DOHH2 (cell line): ENCODE data around the gene PCK2.

ENCODE experiments used
- H3F3A ChIP-seq: fragments of 200-600 bp; sonication (generic), shearing (Covaris generic); 2 replicates; pipeline ENCODE4 v1.6.0; 2016; ENCODE audit warnings: antibody characterized with exemption, mild to moderate bottlenecking; ENCODE audit not compliant: control insufficient read depth, insufficient read depth
- H3K27ac ChIP-seq: fragments of 200-600 bp; sonication (generic); 2 replicates; pipeline ENCODE4 v1.5.1; 2014; ENCODE audit warnings: low read depth, mild to moderate bottlenecking, low read length, moderate library complexity
- H3K27me3 ChIP-seq: fragments of 200-600 bp; sonication (generic); 2 replicates; pipeline ENCODE4 v1.6.1; 2014; ENCODE audit warnings: mild to moderate bottlenecking, low read length, mixed read lengths; ENCODE audit not compliant: control insufficient read depth
- H3K36me3 ChIP-seq: fragments of 200-600 bp; sonication (generic); 2 replicates; pipeline ENCODE4 v1.6.1; 2014; ENCODE audit warnings: mild to moderate bottlenecking, low read length, moderate library complexity, mixed read lengths; ENCODE audit not compliant: control insufficient read depth
- H3K4me1 ChIP-seq: fragments of 200-600 bp; sonication (generic); 2 replicates; pipeline ENCODE4 v1.6.1; 2014; ENCODE audit warnings: mild to moderate bottlenecking, low read length, mixed read lengths; ENCODE audit not compliant: control insufficient read depth
- H3K4me2 ChIP-seq: fragments of 200-600 bp; sonication (generic); 2 replicates; pipeline ENCODE4 v1.6.0; 2014; ENCODE audit warnings: mild to moderate bottlenecking, low read length, moderate library complexity
- H3K4me3 ChIP-seq: fragments of 200-600 bp; sonication (generic); 2 replicates; pipeline ENCODE4 v1.5.1; 2014; ENCODE audit warnings: mild to moderate bottlenecking, low read length, mixed read lengths
- H3K79me2 ChIP-seq: fragments of 200-600 bp; sonication (generic); 2 replicates; pipeline ENCODE4 v1.6.1; 2014; ENCODE audit warnings: mild to moderate bottlenecking, low read length, mixed read lengths; ENCODE audit not compliant: control insufficient read depth
- H3K9me2 ChIP-seq: fragments of 200-600 bp; sonication (generic); replicated peaks from 2 replicates; pipeline ENCODE4 v1.6.1; 2014; ENCODE audit warnings: mild to moderate bottlenecking, low read length, mixed read lengths; ENCODE audit not compliant: control insufficient read depth
- H3K9me3 ChIP-seq: fragments of 200-600 bp; sonication (generic); 2 replicates; pipeline ENCODE4 v1.6.1; 2014; ENCODE audit warnings: antibody characterized with exemption, low read length, mixed read lengths; ENCODE audit not compliant: control insufficient read depth, insufficient read depth
- H4K20me1 ChIP-seq: fragments of 200-600 bp; sonication (generic); 2 replicates; pipeline ENCODE4 v1.6.0; 2014; ENCODE audit warnings: low read depth, mild to moderate bottlenecking, antibody characterized with exemption, low read length, moderate library complexity; ENCODE audit not compliant: control insufficient read depth, insufficient read depth
- EZH2phosphoT487 ChIP-seq: fragments of 200-600 bp; sonication (generic); IDR thresholded peaks from 2 replicates; pipeline ENCODE4 v1.6.1; 2017; ENCODE audit warnings: borderline replicate concordance, mild to moderate bottlenecking, antibody characterized with exemption, low read length, moderate library complexity, mixed read lengths
- TF ChIP-seq, protein P1 (sequence below): fragments of 200-600 bp; sonication (generic); IDR thresholded peaks from one replicate; pipeline ENCODE4 v1.5.1; 2014; ENCODE audit warnings: antibody characterized with exemption, mild to moderate bottlenecking, low read depth, low read length; ENCODE audit not compliant: poor library complexity, severe bottlenecking

The PCK2 gene

DNA sequence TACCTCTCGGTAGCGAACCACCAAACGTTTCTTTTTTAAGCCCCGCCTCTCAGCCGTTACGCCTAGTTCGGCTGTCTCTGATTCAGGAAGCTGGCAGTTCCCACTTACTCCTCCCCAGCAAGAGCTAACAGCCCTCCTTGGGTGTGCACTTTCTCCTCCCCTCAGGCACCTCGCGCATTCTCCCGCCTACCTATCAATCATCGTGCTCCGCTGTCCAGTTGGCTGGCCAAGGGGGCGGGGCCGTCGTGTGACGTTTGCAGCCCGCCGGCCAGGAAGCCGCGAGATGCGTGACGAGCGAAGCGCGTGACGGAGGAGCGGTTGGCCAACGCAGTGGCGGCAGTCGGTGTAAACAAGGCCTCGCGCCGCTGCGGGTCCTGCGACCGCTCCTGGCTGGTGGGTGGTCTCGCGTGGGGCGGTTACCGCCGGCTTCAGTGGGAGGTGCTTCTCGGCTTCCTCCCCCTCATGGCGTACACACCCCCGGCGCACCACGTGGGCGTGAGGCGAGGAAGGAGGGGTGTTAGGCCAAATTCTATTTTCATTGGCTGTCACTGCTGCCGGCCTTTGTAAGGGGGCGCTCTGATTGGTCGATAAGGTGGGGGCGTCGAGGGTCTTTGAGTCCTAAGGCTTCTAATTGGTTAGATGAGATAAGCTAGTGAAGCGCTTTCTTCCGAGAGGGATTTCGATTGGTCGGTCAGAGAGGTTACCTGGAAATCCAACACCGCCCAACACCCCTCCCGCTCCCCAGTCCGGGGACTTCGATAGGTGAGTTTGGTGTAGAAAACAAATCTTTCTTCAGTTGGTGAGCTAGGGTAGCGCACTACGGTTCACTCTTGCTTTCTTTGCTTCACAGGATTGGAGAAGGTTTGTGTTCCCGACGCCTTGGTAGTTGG, 20.7 kb downstream of the PCK2 start, which contains the start of the genes DCAF11 and NRL:
Gene DCAF11 (plus strand): TSS at position 246 of the 890 bp plus-strand sequence. CDS start 818 bp downstream, outside the sequence.
Gene NRL (minus strand): TSS at position 418 of the 890 bp plus-strand sequence. CDS start 32,101 bp downstream, outside the sequence.
- H3K36me3 ChIP-seq = peaks cover 46% of the 10 kb centered on the region
- H3K27me3 ChIP-seq = no peaks in the 10 kb centered on the region
- H3K27ac ChIP-seq = peak within 1 kb of the TSS; percentile 90
- H4K20me1 ChIP-seq = peaks cover 4% of the 10 kb centered on the region; the same call in 1 of the 2 replicates
- H3K4me3 ChIP-seq = peak within 1 kb of the TSS; percentile 93
- peaks cover 15% of the 10 kb centered on the region for H3F3A ChIP-seq
- peaks cover 18% of the 10 kb centered on the region for H3K4me1 ChIP-seq
- TF ChIP-seq, protein P1, sequence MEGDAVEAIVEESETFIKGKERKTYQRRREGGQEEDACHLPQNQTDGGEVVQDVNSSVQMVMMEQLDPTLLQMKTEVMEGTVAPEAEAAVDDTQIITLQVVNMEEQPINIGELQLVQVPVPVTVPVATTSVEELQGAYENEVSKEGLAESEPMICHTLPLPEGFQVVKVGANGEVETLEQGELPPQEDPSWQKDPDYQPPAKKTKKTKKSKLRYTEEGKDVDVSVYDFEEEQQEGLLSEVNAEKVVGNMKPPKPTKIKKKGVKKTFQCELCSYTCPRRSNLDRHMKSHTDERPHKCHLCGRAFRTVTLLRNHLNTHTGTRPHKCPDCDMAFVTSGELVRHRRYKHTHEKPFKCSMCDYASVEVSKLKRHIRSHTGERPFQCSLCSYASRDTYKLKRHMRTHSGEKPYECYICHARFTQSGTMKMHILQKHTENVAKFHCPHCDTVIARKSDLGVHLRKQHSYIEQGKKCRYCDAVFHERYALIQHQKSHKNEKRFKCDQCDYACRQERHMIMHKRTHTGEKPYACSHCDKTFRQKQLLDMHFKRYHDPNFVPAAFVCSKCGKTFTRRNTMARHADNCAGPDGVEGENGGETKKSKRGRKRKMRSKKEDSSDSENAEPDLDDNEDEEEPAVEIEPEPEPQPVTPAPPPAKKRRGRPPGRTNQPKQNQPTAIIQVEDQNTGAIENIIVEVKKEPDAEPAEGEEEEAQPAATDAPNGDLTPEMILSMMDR = no peak
- TF ChIP-seq EZH2phosphoT487 = no peak
- peaks cover 24% of the 10 kb centered on the region for H3K79me2 ChIP-seq
- H3K4me2 ChIP-seq = peak within 1 kb of the TSS; percentile 93
- H3K9me2 ChIP-seq = no peaks in the 10 kb centered on the region
- no peaks in the 10 kb centered on the region for H3K9me3 ChIP-seq

DNA sequence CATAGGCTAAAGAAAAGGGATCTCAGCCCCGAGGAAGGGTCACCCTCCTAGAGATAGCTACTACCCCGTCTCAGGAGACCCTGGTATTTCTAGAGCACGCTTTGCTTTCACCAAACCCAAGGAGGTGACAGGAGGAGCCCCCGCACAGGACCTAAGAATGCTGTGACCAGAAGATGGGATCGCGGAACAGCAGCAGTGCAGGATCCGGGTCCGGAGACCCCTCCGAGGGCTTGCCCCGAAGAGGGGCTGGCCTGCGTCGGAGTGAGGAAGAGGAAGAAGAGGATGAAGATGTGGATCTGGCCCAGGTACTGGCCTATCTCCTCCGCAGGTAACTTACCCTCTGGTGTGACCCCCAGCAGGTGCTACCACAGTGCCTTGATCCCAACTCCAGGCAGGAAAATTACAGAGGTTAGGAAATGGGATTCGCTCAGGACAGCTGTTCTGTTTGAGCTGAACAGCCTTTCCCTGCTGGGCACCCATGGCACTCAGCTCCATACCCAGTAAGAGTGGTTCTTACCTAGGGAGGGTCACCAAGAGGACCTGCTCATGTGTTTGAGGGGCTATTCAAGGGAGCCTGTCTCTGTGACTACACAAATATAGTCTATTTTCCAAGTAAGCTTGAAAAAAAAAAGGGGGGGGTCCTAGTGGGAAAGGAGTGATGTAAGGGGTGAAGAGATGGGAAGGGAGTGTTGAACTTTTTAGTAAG, 21.5 kb downstream of the PCK2 start:
- H4K20me1 ChIP-seq = peaks cover 4% of the 10 kb centered on the region; the same call in 1 of the 2 replicates
- H3K36me3 ChIP-seq = peaks cover 50% of the 10 kb centered on the region
- H3K27ac ChIP-seq = peak overlapping the region; percentile 90; the same call in 1 of the 2 replicates
- H3K4me3 ChIP-seq = peak overlapping the region; percentile 93
- H3F3A ChIP-seq = peaks cover 9% of the 10 kb centered on the region; the same call in 1 of the 2 replicates
- no peaks in the 10 kb centered on the region for H3K9me2 ChIP-seq
- H3K4me2 ChIP-seq = peak overlapping the region; percentile 83
- H3K4me1 ChIP-seq = peaks cover 18% of the 10 kb centered on the region
- no peaks in the 10 kb centered on the region for H3K9me3 ChIP-seq
- no peak for TF ChIP-seq EZH2phosphoT487
- TF ChIP-seq, protein P1 = no peak
- H3K27me3 ChIP-seq = no peaks in the 10 kb centered on the region
- peaks cover 24% of the 10 kb centered on the region for H3K79me2 ChIP-seq

DNA sequence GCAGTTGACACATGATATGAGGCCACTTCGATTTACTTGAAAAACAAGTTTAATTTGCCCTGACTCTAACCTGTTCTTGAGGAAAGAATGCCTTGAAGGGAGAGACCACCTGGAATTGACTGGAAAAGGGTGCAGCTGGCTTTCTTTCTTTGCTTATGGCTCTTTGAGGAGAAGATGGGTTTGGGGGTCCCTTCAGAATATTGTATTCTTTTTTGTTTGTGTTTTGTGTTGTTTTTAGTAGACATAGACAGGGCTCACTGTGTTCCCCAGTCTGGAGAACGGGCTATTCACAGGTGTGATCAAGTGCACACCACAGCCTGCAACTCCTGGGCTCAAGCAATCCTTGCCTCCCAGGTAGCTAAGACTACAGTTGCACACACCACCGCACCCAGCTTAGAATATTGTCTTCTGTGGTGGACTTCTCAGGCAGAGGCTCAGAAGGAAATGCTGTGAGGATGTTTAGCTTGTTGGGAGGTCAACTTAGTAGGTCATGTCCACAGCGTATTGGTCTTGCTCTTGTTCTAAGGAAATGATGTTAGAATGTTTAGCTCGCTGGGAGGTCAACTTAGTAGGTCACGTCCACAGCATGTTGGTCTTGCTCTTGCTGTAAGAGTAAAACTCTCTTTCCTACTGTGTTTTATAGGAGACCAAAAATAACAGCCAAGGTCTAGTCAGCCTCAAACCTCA, 22.2 kb downstream of the PCK2 start:
- no peak for TF ChIP-seq EZH2phosphoT487
- TF ChIP-seq, protein P1 = no peak
- Histone ChIP-seq H3K9me2 (no peaks in the 10 kb centered on the region), H3K4me2 (peak overlapping the region; percentile 83), H3K27me3 (no peaks in the 10 kb centered on the region), H4K20me1 (peaks cover 4% of the 10 kb centered on the region; the same call in 1 of the 2 replicates), H3F3A (peaks cover 5% of the 10 kb centered on the region; the same call in 1 of the 2 replicates), H3K9me3 (no peaks in the 10 kb centered on the region), H3K79me2 (peaks cover 24% of the 10 kb centered on the region), H3K4me1 (peaks cover 14% of the 10 kb centered on the region), H3K4me3 (peak overlapping the region; percentile 93), H3K36me3 (peaks cover 56% of the 10 kb centered on the region), H3K27ac (no peak overlapping the region)
